SK-N-SH (cell line): ENCODE data around the gene NFATC4. TPM values are rescaled to one million over a fixed set of nuclear protein-coding genes. Genes with fewer than 3 reads are reported as not detected.

Source experiments
- CTCF ChIA-PET: fragments of 300-600, 350-600 bp; formaldehyde crosslinking; extraction: SDS; loops from one replicate; lab custom pipeline; 2021; lab: Yijun Ruan, JAX
- POLR2A ChIA-PET: fragments of 350-600 bp; sonication (Branson Sonifier 250); formaldehyde crosslinking; extraction: SDS; loops from one replicate; lab custom pipeline; 2020; ENCODE audit warnings: antibody characterized with exemption, inconsistent platforms; lab: Yijun Ruan, JAX
- DNase-seq: peaks from one replicate; pipeline ENCODE4 v3.0.0; 2012
- H2AFZ ChIP-seq: fragments of 200-600 bp; sonication (generic); 2 replicates; pipeline ENCODE4 v1.8.1; 2016; ENCODE audit warnings: antibody characterized with exemption, mild to moderate bottlenecking, low read depth
- H3F3A ChIP-seq: fragments of 200-600 bp; sonication (generic); replicated peaks from 2 replicates; pipeline ENCODE3; 2016; ENCODE audit warnings: antibody characterized with exemption, mild to moderate bottlenecking; ENCODE audit not compliant: insufficient read depth
- H3K27ac ChIP-seq, 2 experiments: fragments of 200-500 bp in 1 of 2; fragments of 200-600 bp in 1 of 2; sonication (Bioruptor generic) in 1 of 2; sonication (generic), shearing (Covaris generic) in 1 of 2; 2 replicates each; pipeline versions ENCODE4 v1.5.1 to v1.6.1; 2014 to 2016; ENCODE audit warnings: low read depth in 2 of 2, inconsistent platforms in 1 of 2, low read length in 1 of 2, mild to moderate bottlenecking in 1 of 2, mixed read lengths in 1 of 2
- H3K27me3 ChIP-seq: fragments of 200-600 bp; sonication (generic), shearing (Covaris generic); 2 replicates; pipeline ENCODE4 v1.6.1; 2016; ENCODE audit warnings: mixed run types; ENCODE audit not compliant: insufficient read depth
- H3K36me3 ChIP-seq, 2 experiments: fragments of 200-500 bp in 1 of 2; fragments of 200-600 bp in 1 of 2; sonication (Bioruptor generic) in 1 of 2; sonication (generic) in 1 of 2; replicated peaks in 1 of 2; 2 replicates each; pipeline versions ENCODE3 to v1.5.1; 2014 to 2016; ENCODE audit warnings: low read length in 1 of 2, mild to moderate bottlenecking in 1 of 2; ENCODE audit not compliant: insufficient read depth in 2 of 2, control insufficient read depth in 1 of 2
- H3K4me1 ChIP-seq, 2 experiments: fragments of 200-500 bp in 1 of 2; fragments of 200-600 bp in 1 of 2; sonication (Bioruptor generic) in 1 of 2; sonication (generic), shearing (Covaris generic) in 1 of 2; 2 replicates each; pipeline versions ENCODE4 v1.5.1 to v1.6.1; 2014 to 2016; ENCODE audit warnings: low read depth in 1 of 2, low read length in 1 of 2, mixed run types in 1 of 2; ENCODE audit not compliant: insufficient read depth in 2 of 2, control insufficient read depth in 1 of 2
- H3K4me2 ChIP-seq: fragments of 200-600 bp; sonication (generic), shearing (Covaris generic); 2 replicates; pipeline ENCODE4 v1.6.1; 2017; ENCODE audit warnings: mixed run types
- H3K4me3 ChIP-seq, 2 experiments: fragments of 200-500 bp in 1 of 2; fragments of 200-600 bp in 1 of 2; sonication (Bioruptor generic) in 1 of 2; sonication (generic), shearing (Covaris generic) in 1 of 2; 2 replicates each; pipeline versions ENCODE4 v1.5.1 to v1.8.1; 2014 to 2016; ENCODE audit warnings: low read depth in 2 of 2, inconsistent platforms in 1 of 2, low read length in 1 of 2, mild to moderate bottlenecking in 1 of 2, mixed read lengths in 1 of 2, moderate library complexity in 1 of 2
- H3K79me2 ChIP-seq: fragments of 200-600 bp; sonication (generic); 2 replicates; pipeline ENCODE4 v1.8.1; 2017; ENCODE audit warnings: mild to moderate bottlenecking; ENCODE audit not compliant: insufficient read depth
- H3K9ac ChIP-seq: fragments of 200-600 bp; sonication (generic); 2 replicates; pipeline ENCODE4 v1.6.1; 2017; ENCODE audit warnings: mixed run types
- H3K9me2 ChIP-seq: fragments of 200-600 bp; sonication (generic); 2 replicates; pipeline ENCODE4 v1.6.1; 2017; ENCODE audit warnings: mixed run types
- H3K9me3 ChIP-seq: fragments of 200-600 bp; sonication (generic); 2 replicates; pipeline ENCODE4 v1.6.1; 2017; ENCODE audit warnings: mixed run types, mild to moderate bottlenecking, moderate library complexity
- H4K20me1 ChIP-seq: fragments of 200-600 bp; sonication (generic); 2 replicates; pipeline ENCODE4 v1.6.1; 2017; ENCODE audit warnings: mild to moderate bottlenecking, mixed run types; ENCODE audit not compliant: insufficient read depth
- CHD2 ChIP-seq: fragments of 150-350 bp; IDR thresholded peaks from 2 replicates; pipeline ENCODE4 v1.6.1; 2018; ENCODE audit warnings: low read length; ENCODE audit not compliant: partially characterized antibody
- CTCF ChIP-seq: fragments of 200-600 bp; sonication (generic); IDR thresholded peaks from 2 replicates; pipeline ENCODE4 v1.6.1; 2017; ENCODE audit warnings: antibody characterized with exemption, mild to moderate bottlenecking, moderate library complexity
- FOSL2 ChIP-seq: IDR thresholded peaks from 2 replicates; pipeline ENCODE4 v1.4.0; 2012; ENCODE audit warnings: low read depth, mild to moderate bottlenecking, moderate library complexity, borderline replicate concordance
- GATA2 ChIP-seq: sonication (generic); formaldehyde crosslinking; IDR thresholded peaks from 2 replicates; pipeline ENCODE4 v1.5.0; 2020; ENCODE audit warnings: mild to moderate bottlenecking, missing genetic modification reagents
- IRF3 ChIP-seq: fragments of 150-350 bp; IDR thresholded peaks from 2 replicates; pipeline ENCODE4 v1.6.1; 2016; ENCODE audit warnings: mild to moderate bottlenecking, low read depth, low read length
- MAX ChIP-seq: IDR thresholded peaks from 2 replicates; pipeline ENCODE4 v1.4.0; 2012; ENCODE audit warnings: low read depth
- MXI1 ChIP-seq: IDR thresholded peaks from 2 replicates; pipeline ENCODE4 v1.6.1; 2012; ENCODE audit warnings: mild to moderate bottlenecking, low read depth, low read length, improper control_type of control experiment
- NFIC ChIP-seq: IDR thresholded peaks from 2 replicates; pipeline ENCODE4 v1.4.0; 2012; ENCODE audit warnings: borderline replicate concordance
- POLR2AphosphoS5 ChIP-seq: IDR thresholded peaks from 2 replicates; pipeline ENCODE4 v1.6.1; 2012; ENCODE audit warnings: low read depth, low read length
- RAD21 ChIP-seq: IDR thresholded peaks from 2 replicates; pipeline ENCODE4 v1.6.1; 2012; ENCODE audit warnings: mild to moderate bottlenecking, low read length
- REST ChIP-seq: IDR thresholded peaks from 2 replicates; pipeline ENCODE4 v1.6.1; 2012; ENCODE audit warnings: mild to moderate bottlenecking, low read depth, low read length, moderate library complexity
- RFX5 ChIP-seq: IDR thresholded peaks from 2 replicates; pipeline ENCODE4 v1.6.1; 2012; ENCODE audit warnings: mild to moderate bottlenecking, improper control_type of control experiment, low read length
- SIN3A ChIP-seq: IDR thresholded peaks from 2 replicates; pipeline ENCODE4 v1.6.1; 2012; ENCODE audit warnings: low read depth, mild to moderate bottlenecking, low read length, moderate library complexity, borderline replicate concordance
- SMC3 ChIP-seq: IDR thresholded peaks from 2 replicates; pipeline ENCODE4 v1.6.1; 2012; ENCODE audit warnings: low read depth, low read length, improper control_type of control experiment
- TAF1 ChIP-seq: IDR thresholded peaks from 2 replicates; pipeline ENCODE4 v1.6.1; 2012; ENCODE audit warnings: low read depth, mild to moderate bottlenecking, low read length, moderate library complexity, borderline replicate concordance
- TCF12 ChIP-seq: IDR thresholded peaks from 2 replicates; pipeline ENCODE4 v1.4.0; 2012
- YY1 ChIP-seq: IDR thresholded peaks from 2 replicates; pipeline ENCODE4 v1.4.0; 2012; ENCODE audit warnings: low read depth, mild to moderate bottlenecking
- WGBS: methylation state at CpG from one replicate; pipeline ENCODE4 v1.1.6; 2017; ENCODE audit warnings: low lambda C conversion rate; 5-methylcytosine and 5-hydroxymethylcytosine counted together
- polyA plus RNA-seq, 3 experiments: library from polyadenylated mRNA; depleted of rRNA; stranded (reverse); fragments of >200 nt; gene quantifications; 2 replicates each; pipeline ENCODE4 v1.2.3, GENCODE V29; 2012

Gene NFATC4
- polyA plus RNA-seq, 1 of the 3 experiments (the other 2 are of a cell fraction): 25.3 TPM

GRCh38 chr14:24332268-24332993 lies 35.6 kb upstream of the NFATC4 start:
- TF ChIP-seq CHD2 (no peak), MXI1 (peak; percentile 68; the same call in 1 of the 2 replicates), POLR2AphosphoS5 (no peak), RFX5 (no peak), FOSL2 (no peak), MAX (0 out of 2 replicates have a peak, but pooled peaks have one; percentile 51), GATA2 (CRISPR knock-in tag) (no peak), CTCF (peak; percentile 68), SIN3A (no peak), NFIC (no peak), TCF12 (no peak), TAF1 (no peak), REST (no peak), RAD21 (peak; percentile 59), SMC3 (peak; percentile 53), IRF3 (no peak), YY1 (no peak)
- H2AFZ ChIP-seq: 0 out of 2 replicates have a peak overlapping the region, but pooled peaks have one; percentile 50

More at GRCh38 chr14:24332268-24332993, 35.6 kb upstream of the NFATC4 start:
- Histone ChIP-seq H3K9me2 (no peaks in the 10 kb centered on the region), H3K27me3 (peaks cover 31% of the 10 kb centered on the region), H3K4me2 (peak overlapping the region; percentile 74), H3K79me2 (no peaks in the 10 kb centered on the region), H3K4me1 (peaks cover 0 to 21% of the 10 kb centered on the region in 2 experiments; a peak in 1 of 4 replicates), H4K20me1 (no peaks in the 10 kb centered on the region), H3K4me3 (peak overlapping the region in 1 of 2 experiments; percentile 30; a peak in 3 of 4 replicates), H3K27ac (no peak overlapping the region), H3F3A (no peaks in the 10 kb centered on the region), H3K9me3 (no peaks in the 10 kb centered on the region), H3K36me3 (no peaks in the 10 kb centered on the region), H3K9ac (no peak overlapping the region)
- CTCF ChIA-PET: interaction anchor here (0.6 to 12.7 kb wide), 29 partner anchors 10 to 1450 kb away, joined by 3 to 445 read pairs (median 9); partner anchors contain the start of genes CBLN3, CIDEB, KHNYN and LTB4R2
- POLR2A ChIA-PET: interaction anchor here (0.9 to 1.6 kb wide), 4 partner anchors 9 to 109 kb away, joined by 3 to 16 read pairs (median 6); partner anchors contain the start of genes CBLN3 and KHNYN
- peak; percentile 94 for DNase-seq
- 19% methylated on average over 41 of the region's 56 CpGs for WGBS
